Activated CD4-positive, CD25-positive, alpha-beta regulatory T cell treated with anti-CD3 and anti-CD28 coated beads, Interleukin-2, amount 50 U/mL, for 24 hours (primary cell): ENCODE results near the gene EPN2.

Source experiments
- ATAC-seq, 2 donors: fragments of 150-1000 bp; cut with Tn5 transposase; one replicate each; pipeline ENCODE4 v1.10.0; 2021; ENCODE audit warnings: mild to moderate bottlenecking in 1 of 2, moderate library complexity in 1 of 2

Gene EPN2

GRCh38 chr17:19369846-19370492, 132.8 kb downstream of the EPN2 start:
- ATAC-seq = no peak

DNA sequence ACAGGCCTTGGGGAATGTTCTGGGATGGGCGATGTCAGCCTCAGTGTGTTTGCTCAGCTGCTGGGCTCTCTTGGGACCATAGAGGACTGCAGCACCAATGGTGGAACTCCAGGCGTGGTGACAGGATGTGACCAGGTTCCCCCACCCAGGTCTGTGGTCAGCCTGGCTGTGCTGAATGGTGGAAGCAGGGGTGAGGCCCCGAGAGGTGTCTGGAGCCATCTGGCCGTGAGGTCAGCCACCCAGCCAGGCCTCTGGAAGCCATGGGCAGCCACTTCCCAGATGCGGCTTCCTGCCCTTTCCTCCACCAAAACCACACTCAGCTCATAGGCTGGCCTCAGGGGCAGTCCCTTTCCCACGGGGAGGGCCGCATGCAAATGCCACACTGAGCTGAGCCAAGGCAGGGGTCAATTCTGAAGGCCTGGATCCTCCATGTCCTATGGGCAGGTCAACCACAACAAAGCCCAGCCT, 133.4 kb downstream of the EPN2 start:
- peak in 1 of 2 donors; percentile 33 for ATAC-seq

DNA sequence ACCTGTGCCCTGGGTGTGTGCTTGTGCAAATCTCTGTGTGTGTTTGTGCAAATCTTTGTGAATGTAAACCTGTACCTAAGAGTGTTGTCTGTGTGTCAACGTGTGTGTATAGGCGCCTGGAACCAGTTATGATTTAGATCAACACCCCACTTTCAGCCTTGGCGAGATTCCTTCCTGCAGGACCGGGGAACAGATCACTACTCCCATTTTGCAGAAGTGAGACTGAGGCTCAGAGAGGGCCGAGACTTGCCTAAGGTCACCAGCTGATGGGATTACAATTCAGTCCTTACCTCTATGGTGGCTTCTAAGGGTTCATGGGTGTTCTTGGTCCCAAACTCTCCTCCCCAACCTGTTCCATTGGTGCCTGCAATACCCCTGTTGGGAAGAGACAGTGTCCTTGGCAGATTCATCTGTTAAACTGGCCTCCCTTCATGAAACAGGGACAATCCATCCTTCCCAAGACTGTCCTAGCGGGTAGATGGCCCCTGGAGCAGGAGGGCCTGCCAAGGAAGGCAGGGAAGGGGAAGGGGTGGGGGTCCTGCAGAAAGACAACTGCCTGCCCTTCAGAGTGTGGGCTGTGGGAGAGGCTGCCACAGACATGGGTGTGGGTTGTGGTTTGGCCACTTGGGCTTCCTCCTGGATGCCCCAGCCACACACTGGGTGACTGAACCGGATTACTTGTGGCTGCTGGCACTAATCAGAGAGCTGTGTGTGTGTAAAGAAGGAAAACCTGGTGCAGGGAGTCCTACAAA, 134.3 kb downstream of the EPN2 start:
- no peak for ATAC-seq

GRCh38 chr17:19372011-19372370, 134.8 kb downstream of the EPN2 start:
- ATAC-seq = no peak

DNA sequence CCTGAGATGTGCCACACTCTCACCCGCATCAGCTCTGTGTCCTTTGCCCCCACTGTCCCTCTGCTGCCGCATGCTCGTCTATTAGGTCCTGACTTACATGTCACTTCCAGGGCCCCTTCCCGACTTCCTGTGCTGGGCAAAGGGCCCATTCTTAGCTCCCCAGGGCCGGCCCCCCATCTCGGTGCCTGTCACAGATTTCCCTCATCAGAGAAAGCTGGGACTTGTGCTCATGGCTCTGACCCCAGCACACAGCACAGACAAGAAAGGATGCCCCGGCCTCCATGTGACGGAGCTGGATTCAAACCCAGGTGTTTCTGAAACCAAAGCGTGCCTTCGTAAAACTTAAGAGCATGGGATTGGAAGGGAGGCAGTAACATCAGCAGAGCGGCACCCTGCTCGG, 135.3 kb downstream of the EPN2 start:
- no peak for ATAC-seq

GRCh38 chr17:19372866-19373504, 135.8 kb downstream of the EPN2 start:
- no peak for ATAC-seq

- no peak for ATAC-seq
These were observed 137.0 kb downstream of the EPN2 start for GRCh38 chr17:19374136-19374535.

DNA sequence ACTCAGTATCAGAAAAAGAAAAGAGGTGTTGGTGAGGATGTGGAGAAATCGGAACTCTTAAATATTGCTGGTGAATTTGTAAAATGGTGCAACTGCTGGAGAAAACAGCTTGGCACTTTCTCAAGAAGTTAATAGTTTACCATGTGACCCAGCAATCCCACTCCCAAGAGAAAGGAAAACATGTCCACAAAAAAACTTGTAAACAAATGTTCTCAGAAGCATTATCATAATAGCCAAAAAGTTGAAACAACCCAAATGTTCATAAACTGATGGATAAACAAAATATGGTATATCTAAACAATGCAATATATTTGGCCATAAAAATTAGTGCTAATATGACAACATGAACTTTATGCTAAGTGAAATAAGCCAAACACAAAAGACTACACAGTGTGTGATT, 138.6 kb downstream of the EPN2 start:
- ATAC-seq = no peak

- no peak for ATAC-seq
These were observed 139.6 kb downstream of the EPN2 start for GRCh38 chr17:19376811-19377210.

- peak; percentile 94 to 95 for ATAC-seq
These were observed 140.6 kb downstream of the EPN2 start for GRCh38 chr17:19377602-19378415.

DNA sequence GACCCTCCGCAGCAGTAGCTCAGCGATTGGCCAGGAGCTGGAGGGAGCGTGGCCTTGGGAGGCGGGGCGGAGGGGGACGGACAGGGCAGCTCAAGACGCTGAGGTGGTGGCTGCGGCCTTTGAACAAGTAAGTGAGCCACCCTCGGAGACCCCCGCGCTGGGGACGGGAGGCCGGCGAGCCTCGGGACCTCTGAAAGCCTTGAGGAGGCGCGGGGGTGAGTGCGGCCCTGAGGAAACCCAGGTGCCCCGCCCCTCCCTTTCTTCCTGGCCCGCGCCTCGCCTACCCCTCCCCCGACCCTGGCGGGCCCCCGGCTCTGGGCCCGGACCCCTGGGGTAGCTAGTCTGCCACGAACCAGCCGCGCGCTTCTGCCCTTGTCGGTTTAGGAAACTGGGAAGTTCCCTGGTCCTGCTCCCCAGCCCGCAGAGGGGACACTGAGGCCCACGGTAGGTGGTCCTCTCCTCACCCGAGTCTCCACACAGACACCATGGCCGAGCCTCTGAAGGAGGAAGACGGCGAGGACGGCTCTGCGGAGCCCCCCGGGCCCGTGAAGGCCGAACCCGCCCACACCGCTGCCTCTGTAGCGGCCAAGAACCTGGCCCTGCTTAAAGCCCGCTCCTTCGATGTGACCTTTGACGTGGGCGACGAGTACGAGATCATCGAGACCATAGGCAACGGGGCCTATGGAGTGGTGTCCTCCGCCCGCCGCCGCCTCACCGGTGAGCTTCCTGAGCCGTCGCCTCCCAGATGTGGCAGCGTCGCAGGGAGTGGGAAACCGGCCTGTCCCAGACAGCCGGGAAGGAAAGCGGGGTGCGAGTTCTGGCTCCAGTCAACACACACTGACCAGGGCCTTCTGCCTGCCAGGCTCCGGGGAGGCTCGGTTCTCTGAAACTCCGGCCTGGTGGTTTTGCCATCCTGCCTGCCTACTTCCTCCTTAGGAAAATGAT, 141.5 kb downstream of the EPN2 start, which contains the start of gene MAPK7:
MAPK7 (plus strand) TSS at position 83 of the 945 bp plus-strand sequence; CDS start at position 486, 403 bp downstream.
- peak in 1 of 2 donors; percentile 1 for ATAC-seq

DNA sequence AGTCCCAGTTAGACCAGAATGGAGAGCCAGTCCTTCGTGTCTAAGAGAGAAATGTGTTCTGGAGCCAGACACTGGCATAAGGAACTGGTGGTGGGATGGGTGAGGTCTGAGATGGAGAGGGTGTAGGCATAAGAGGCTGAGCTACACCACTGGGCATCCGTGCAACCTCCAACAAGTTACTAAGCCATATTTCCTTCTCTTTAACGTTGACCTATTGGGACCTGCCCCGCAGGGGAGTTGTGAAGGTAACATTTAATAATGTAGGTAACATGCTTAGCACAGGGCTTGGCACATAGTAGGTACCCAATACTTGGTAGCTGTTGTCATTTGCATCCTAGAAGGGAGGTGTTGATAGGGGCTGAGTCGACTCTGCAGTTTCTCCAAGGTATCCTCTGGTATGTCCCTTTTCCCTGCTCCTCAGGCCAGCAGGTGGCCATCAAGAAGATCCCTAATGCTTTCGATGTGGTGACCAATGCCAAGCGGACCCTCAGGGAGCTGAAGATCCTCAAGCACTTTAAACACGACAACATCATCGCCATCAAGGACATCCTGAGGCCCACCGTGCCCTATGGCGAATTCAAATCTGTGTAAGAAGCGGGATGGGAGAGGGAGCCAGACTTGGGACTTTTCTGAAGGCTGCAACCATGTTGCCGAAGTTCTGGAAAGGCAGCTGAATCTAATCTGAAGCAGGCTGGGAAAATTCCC, 142.3 kb downstream of the EPN2 start:
- no peak for ATAC-seq

DNA sequence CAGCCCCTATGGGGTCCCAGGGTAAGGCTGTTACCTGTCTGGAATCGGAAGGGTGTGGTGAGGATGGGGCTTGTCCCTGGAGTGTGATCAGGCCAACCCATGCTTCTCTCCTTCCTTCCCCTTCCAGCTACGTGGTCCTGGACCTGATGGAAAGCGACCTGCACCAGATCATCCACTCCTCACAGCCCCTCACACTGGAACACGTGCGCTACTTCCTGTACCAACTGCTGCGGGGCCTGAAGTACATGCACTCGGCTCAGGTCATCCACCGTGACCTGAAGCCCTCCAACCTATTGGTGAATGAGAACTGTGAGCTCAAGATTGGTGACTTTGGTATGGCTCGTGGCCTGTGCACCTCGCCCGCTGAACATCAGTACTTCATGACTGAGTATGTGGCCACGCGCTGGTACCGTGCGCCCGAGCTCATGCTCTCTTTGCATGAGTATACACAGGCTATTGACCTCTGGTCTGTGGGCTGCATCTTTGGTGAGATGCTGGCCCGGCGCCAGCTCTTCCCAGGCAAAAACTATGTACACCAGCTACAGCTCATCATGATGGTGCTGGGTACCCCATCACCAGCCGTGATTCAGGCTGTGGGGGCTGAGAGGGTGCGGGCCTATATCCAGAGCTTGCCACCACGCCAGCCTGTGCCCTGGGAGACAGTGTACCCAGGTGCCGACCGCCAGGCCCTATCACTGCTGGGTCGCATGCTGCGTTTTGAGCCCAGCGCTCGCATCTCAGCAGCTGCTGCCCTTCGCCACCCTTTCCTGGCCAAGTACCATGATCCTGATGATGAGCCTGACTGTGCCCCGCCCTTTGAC, 143.5 kb downstream of the EPN2 start:
- ATAC-seq = no peak

- ATAC-seq = no peak
These were observed 144.2 kb downstream of the EPN2 start for GRCh38 chr17:19381361-19381740.

- ATAC-seq = no peak
These were observed 144.7 kb downstream of the EPN2 start for GRCh38 chr17:19381741-19382444.

DNA sequence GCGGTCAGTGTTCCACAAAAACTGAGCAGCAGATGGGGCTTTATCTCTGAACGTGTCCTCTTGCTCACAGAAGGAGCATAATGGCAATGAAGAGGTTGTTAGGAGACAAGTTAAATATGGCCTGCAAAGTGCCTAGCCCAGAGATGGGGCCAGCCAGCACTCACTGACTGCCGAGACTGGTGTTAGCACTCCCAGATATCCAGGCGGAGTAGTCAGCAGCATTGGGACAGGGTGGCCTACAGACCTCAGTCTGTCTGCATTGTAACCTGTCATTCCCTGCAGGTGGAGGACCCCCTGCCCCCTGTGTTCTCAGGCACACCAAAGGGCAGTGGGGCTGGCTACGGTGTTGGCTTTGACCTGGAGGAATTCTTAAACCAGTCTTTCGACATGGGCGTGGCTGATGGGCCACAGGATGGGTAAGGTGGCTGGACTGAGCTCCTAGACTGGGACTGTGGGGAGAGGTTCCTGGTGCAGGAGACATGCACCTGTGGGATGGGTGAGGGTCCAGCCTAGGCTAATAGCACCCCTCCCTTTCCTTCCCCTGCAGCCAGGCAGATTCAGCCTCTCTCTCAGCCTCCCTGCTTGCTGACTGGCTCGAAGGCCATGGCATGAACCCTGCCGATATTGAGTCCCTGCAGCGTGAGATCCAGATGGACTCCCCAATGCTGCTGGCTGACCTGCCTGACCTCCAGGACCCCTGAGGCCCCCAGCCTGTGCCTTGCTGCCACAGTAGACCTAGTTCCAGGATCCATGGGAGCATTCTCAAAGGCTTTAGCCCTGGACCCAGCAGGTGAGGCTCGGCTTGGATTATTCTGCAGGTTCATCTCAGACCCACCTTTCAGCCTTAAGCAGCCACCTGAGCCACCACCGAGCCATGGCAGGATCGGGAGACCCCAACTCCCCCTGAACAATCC, 145.6 kb downstream of the EPN2 start:
- no peak for ATAC-seq

DNA sequence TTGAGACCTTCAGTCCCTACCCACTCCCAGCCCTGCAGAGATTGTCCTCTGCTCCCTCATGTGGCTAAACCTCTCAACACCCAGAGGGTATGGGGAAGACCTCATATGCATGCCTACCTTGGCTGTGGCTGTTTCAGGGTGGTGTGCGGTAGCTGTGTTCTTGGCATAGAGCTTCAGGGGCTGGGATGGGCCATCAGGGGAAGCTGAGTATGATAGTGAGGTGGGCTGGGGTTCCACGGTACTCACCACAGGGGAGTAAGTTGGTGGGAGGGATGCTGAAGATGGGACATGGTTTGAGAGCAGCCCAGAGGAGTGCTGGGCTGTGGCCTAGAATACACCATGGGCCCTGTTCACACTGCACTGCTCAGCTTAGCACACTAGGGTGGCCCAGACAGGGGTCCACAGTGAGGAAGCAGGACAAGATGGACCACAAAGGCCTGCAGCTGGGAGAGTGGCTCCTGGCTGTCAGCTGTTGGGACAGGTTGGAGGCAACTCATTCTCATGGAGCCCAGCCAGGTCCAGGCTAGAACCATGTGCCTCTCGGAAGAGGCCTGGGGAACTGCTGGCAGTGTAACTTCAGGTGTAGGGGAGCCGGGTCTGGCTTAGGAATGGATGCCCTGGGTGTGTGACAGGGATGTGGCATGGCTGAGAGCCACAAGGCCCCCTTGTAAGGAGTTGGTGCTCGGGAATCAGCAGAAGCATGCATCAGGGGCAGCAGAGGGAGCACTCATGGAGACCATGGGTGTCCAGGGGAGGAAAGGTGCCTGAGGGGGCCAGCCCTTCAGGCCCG, 146.7 kb downstream of the EPN2 start:
- no peak for ATAC-seq
